Activated T-helper 9 cell treated with anti-CD3 and anti-CD28 coated beads, Interleukin-2, amount 50 U/mL, for 16 hours (primary cell): ENCODE data around the gene FANCG.

Experiments used
- DNase-seq: peaks from one replicate; pipeline ENCODE4 v3.0.0-alpha.2; 2020; ENCODE audit warnings: low read depth

Gene FANCG

GRCh38 chr9:35060548-35061207, 19.1 kb downstream of the FANCG start:
- DNase-seq: no peak

DNA sequence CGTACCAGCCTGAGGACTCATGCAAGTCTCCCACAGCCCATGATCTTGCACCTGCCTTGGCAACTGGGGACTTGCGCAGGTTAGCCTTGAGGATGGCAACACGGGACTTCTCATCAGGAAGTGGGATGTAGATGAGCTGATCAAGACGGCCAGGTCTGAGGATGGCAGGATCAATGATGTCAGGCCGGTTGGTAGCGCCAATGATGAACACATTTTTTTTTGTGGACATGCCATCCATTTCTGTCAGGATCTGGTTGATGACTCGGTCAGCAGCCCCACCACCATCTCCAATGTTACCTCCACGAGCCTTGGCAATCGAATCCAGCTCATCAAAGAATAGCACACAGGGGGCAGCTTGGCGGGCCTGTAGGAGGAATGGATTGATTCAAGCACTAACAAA, 20.3 kb downstream of the FANCG start:
- no peak for DNase-seq

- DNase-seq: no peak
Observed at GRCh38 chr9:35057271-35057620, 22.5 kb downstream of the FANCG start.

DNA sequence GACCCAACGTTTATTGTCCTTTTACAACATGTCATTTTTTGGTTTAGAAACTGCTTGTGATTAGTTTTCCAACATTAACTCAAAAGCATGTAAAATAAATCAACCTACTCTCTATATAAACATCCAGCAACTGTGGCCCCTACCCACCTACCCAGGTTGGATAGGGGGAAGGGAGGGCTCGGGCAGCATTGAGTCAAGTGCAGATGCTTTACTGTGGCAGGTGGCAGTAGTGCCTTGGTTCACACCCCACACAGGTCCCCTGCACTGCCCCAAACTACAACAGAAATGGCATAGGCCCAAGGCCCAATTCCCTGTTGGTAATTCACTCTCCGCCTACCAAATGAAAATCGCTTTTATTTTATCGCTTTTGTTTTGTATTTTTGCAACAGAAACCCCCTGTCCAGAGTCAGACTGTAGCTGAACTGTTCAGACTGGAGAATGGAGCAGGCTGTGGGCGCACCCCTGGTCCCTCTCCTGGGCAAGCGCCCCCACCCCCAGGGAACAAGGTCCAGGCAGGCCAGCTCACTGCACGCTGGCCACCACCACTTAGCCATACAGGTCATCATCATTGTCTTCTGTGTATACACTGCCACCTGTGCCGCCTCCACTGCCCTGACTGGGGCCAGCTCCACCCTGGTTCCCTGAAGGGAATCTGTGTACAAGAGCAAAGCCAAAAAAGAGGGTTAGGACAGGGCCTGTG, 23.0 kb downstream of the FANCG start:
- DNase-seq: no peak

GRCh38 chr9:35054871-35055644, 24.7 kb downstream of the FANCG start:
- no peak for DNase-seq

GRCh38 chr9:35054185-35054835, 25.4 kb downstream of the FANCG start:
- DNase-seq: no peak

GRCh38 chr9:35051069-35051967, 28.4 kb downstream of the FANCG start:
- DNase-seq: peak; percentile 10

DNA sequence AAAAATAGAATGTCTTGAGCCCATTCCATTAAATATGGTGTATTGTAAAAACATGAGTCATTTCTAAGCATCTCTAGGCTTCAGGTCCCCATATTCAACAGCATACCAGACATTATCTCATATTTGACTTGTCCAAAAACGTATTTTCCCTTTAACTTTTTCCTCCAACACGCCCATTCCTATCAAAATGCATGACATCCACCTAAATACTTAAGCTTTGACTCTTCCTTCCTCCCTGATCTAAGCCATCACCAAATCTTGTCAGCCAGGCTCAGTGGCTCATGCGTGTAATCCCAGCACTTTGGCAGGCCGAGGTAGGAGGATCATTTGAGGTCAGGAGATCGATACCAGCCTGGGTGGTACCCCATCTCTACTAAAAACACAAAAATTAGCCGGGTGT, 31.2 kb downstream of the FANCG start:
- no peak for DNase-seq

GRCh38 chr9:35044071-35044470, 35.7 kb downstream of the FANCG start:
- DNase-seq: no peak

- DNase-seq: no peak
Observed at GRCh38 chr9:35042891-35043545, 36.7 kb downstream of the FANCG start.

- no peak for DNase-seq
Observed at GRCh38 chr9:35042081-35042604, 37.6 kb downstream of the FANCG start.

- peak; percentile 4 for DNase-seq
Observed at GRCh38 chr9:35035851-35036701, 43.7 kb downstream of the FANCG start.

DNA sequence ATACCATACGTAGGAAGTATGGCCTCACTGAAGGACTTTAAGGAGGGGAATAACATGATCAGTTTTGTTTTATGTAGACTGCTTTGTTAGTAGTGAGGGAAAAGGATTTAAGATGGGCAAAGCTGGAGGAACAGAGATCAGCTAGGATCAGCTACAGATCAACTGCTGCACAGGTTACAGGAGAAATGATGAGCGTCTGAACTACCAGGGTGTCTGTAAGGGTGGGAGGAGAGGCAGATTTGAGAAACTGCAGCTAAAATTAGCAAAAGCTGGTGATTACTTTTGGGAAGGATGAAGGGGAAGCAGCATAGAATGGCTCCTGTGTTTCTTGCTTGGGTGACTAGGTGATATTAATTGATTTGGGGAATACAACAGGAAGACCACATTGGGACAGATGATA, 46.6 kb downstream of the FANCG start:
- DNase-seq: no peak

DNA sequence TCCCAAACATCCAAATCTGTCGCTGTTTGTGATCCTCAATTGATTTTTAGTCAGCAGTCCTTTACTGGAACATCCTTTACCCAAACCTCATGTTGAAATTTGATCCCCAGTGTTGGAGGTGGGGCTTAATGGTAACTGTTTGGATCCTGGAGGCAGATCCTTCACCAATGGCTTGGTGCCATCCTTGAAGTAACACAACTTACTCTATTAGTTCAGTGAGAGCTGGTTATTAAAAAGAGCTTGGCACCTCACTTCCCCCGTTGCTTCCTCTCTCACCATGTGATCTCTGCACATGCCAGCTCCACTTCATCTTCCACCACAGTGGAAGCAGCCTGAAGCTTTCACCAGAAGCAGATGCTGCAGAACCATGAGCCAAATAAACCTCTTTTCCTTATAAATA, 49.9 kb downstream of the FANCG start:
- DNase-seq: no peak

DNA sequence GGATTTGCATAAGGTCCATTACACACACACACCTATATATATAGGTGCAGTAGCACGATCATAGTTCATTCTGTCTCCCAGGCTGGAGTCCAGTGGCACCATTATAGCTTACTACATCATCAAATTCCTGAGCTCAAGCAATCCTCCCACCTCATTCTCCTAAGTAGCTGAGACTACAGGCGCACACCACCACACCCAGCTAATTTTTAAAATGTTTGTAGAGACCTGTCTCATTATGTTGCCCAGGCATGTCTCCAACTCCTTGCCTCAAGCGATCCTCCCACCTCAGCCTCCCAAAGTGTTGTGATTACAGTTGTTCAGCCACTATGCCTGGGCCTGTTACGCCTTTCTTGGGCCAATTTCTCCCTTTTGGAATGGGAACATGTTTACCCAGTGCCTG, 50.5 kb downstream of the FANCG start:
- DNase-seq: no peak

GRCh38 chr9:35028341-35028740, 51.4 kb downstream of the FANCG start:
- DNase-seq: no peak

DNA sequence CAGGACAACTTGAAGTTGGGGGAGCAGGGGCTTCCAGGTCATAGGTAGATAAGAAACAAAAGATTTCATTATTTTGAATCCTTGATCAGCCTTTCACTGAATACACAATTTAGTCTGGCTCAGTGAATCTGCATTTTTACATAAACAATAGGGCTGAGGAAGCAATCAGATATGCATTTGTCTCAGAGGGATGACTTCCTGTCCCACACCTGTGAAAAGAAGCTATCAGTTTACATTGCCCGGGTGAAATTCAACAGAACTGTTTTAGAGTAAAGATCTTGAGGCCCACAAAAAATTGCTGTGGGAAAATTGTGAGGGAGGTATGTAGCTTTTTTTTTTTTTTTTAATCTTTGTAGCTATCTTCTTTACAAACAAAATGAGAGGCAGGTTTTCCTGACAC, 51.9 kb downstream of the FANCG start:
- DNase-seq: no peak

DNA sequence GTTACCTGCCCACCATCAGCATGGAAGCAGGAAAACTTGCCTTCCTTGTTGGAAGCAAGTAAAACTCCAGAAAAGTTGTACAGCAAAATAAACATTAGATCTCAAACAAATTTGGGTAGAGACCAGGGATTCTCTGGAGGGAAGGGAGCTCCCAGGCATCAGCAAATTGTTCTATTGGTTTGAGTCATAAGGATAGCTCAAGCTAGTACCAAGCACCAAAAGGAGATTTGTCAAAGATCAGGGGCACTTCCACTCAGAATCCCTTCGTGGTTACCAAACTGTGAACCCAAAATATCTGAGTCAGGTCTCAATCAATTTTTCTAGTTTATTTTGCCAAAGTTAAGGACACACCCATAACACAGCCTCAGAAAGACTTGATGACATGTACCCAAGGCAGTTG, 52.4 kb downstream of the FANCG start:
- DNase-seq: no peak

GRCh38 chr9:35026671-35027070, 53.1 kb downstream of the FANCG start:
- DNase-seq: no peak
